HG03135 (cell line): Measurements from ENCODE around the gene HSD17B7.

Source experiments
- ATAC-seq: cut with Tn5 transposase; IDR thresholded peaks from one replicate; pipeline ENCODE4 v1.9.1; 2021; ENCODE audit warnings: mild to moderate bottlenecking, moderate library complexity; ENCODE audit not compliant: unreplicated experiment

The HSD17B7 gene

GRCh38 chr1:162856260-162856659 is 65.8 kb downstream of the HSD17B7 start:
- ATAC-seq: no peak

GRCh38 chr1:162857850-162858249 is 67.3 kb downstream of the HSD17B7 start:
- no peak for ATAC-seq

- no peak for ATAC-seq
Observed at GRCh38 chr1:162859191-162859590, 68.7 kb downstream of the HSD17B7 start.

- ATAC-seq: no peak
Observed at GRCh38 chr1:162861101-162861500, 70.6 kb downstream of the HSD17B7 start, which contains the start of gene CCDC190. CCDC190 (minus strand) TSS chr1:162861175; CDS start chr1:162859646, 1,529 bp downstream.

- ATAC-seq: no peak
Observed at GRCh38 chr1:162861625-162862024, 71.1 kb downstream of the HSD17B7 start.
